K562 (cell line): ENCODE data around the gene SPTLC2. TPM values are rescaled to one million over a fixed set of nuclear protein-coding genes. Genes with fewer than 3 reads are reported as not detected.

Experiments used
- ATAC-seq: fragments of 200-7000 bp; cut with Tn5 transposase; 3 replicates; pipeline ENCODE4 v1.9.1; 2020; ENCODE audit warnings: moderate library complexity
- BruUV-seq: library from RNA; stranded (reverse); fragments of 400-500 nt; replicated peaks from 2 replicates; lab custom pipeline; 2021; lab: Mats Ljungman, UMichigan
- CTCF ChIA-PET: fragments of 300-600 bp; formaldehyde crosslinking; extraction: SDS; loops from one replicate; lab custom pipeline; 2021; ENCODE audit warnings: low intra/inter-chr PET ratio; lab: Yijun Ruan, JAX
- POLR2A ChIA-PET: fragments of 300-600, 350-650 bp; sonication (Branson Sonifier 250); formaldehyde crosslinking; extraction: SDS; loops from one replicate; lab custom pipeline; 2021; ENCODE audit warnings: antibody characterized with exemption, inconsistent platforms; lab: Yijun Ruan, JAX
- DNase-seq, 4 experiments: peaks; one replicate each; pipeline versions ENCODE4 v3.0.0 to v3.0.0-alpha.2; 2011 to 2018; ENCODE audit warnings: low spot score in 3 of 4, mixed read lengths in 3 of 4; ENCODE audit errors: extremely low read depth in 1 of 4
- FAIRE-seq: peaks from 2 replicates; lab custom pipeline; 2011; peaks lifted over from hg19 to GRCh38; lab: Jason Lieb, UNC
- H2AFZ ChIP-seq: 2 replicates; pipeline ENCODE4 v1.6.0; 2011; ENCODE audit warnings: low read depth, low read length, control low read depth, inconsistent platforms
- H3K27ac ChIP-seq: fragments of 200-600 bp; 3 replicates; pipeline ENCODE4 v1.8.0; 2011; ENCODE audit warnings: low read depth, mild to moderate bottlenecking, control low read depth, inconsistent platforms, low read length, moderate library complexity, mixed read lengths; ENCODE audit errors: extremely low read depth
- H3K27me3 ChIP-seq, 2 experiments: fragments of 300-600 bp in 1 of 2; 2 replicates in 1 of 2; 3 replicates in 1 of 2; pipeline versions ENCODE4 v1.6.0 to v1.8.0; 2011; ENCODE audit warnings: inconsistent platforms in 2 of 2, low read length in 2 of 2, mild to moderate bottlenecking in 1 of 2, mixed read lengths in 1 of 2, moderate library complexity in 1 of 2; ENCODE audit not compliant: control insufficient read depth in 2 of 2, insufficient read depth in 2 of 2
- H3K36me3 ChIP-seq: fragments of 300-600 bp; 3 replicates; pipeline ENCODE4 v1.8.0; 2011; ENCODE audit warnings: mild to moderate bottlenecking, low read length, inconsistent platforms; ENCODE audit not compliant: control insufficient read depth, insufficient read depth
- H3K4me1 ChIP-seq, 2 experiments: fragments of 200-600 bp in 1 of 2; replicated peaks in 1 of 2; 2 replicates in 1 of 2; 3 replicates in 1 of 2; pipeline versions ENCODE4 v1.5.1 to v1.8.0; 2011; ENCODE audit warnings: inconsistent platforms in 2 of 2, low read length in 2 of 2, mild to moderate bottlenecking in 1 of 2, mixed read lengths in 1 of 2, moderate library complexity in 1 of 2; ENCODE audit not compliant: control insufficient read depth in 2 of 2, insufficient read depth in 2 of 2
- H3K4me2 ChIP-seq: 2 replicates; pipeline ENCODE4 v1.6.1; 2011; ENCODE audit warnings: low read length, control low read depth, inconsistent platforms, mixed read lengths; ENCODE audit not compliant: insufficient read depth
- H3K4me3 ChIP-seq: fragments of 200-600 bp; sonication (generic), shearing (Covaris generic); 2 replicates; pipeline ENCODE4 v1.5.1; 2016; ENCODE audit warnings: control low read depth, inconsistent platforms
- H3K79me2 ChIP-seq: fragments of 200-600 bp; 3 replicates; pipeline ENCODE4 v1.8.0; 2011; ENCODE audit warnings: low read length, inconsistent platforms; ENCODE audit not compliant: control insufficient read depth, insufficient read depth
- H3K9ac ChIP-seq, 2 experiments: 2 replicates each; pipeline versions ENCODE4 v1.6.0 to v1.6.1; 2011; ENCODE audit warnings: low read depth in 2 of 2, low read length in 2 of 2, control low read depth in 1 of 2, inconsistent platforms in 1 of 2, mild to moderate bottlenecking in 1 of 2, mixed read lengths in 1 of 2; ENCODE audit not compliant: insufficient read depth in 1 of 2
- H3K9me1 ChIP-seq: one replicate; pipeline ENCODE4 v1.6.0; 2011; ENCODE audit warnings: inconsistent platforms, mild to moderate bottlenecking, low read length, moderate library complexity; ENCODE audit not compliant: control insufficient read depth, insufficient read depth
- H3K9me3 ChIP-seq: replicated peaks from 2 replicates; pipeline ENCODE4 v1.5.1; 2011; ENCODE audit warnings: low read depth, low read length, inconsistent platforms; ENCODE audit not compliant: control insufficient read depth, insufficient read depth
- H4K20me1 ChIP-seq: replicated peaks from 2 replicates; pipeline ENCODE4 v1.6.1; 2011; ENCODE audit warnings: low read length, inconsistent platforms, mixed read lengths; ENCODE audit not compliant: control insufficient read depth, insufficient read depth
- ARID1B ChIP-seq: fragments of 450-650 bp; IDR thresholded peaks from 2 replicates; pipeline ENCODE4 v1.6.1; 2016; ENCODE audit warnings: antibody characterized with exemption, mild to moderate bottlenecking, inconsistent platforms
- CAMTA2 ChIP-seq: fragments of 250-450 bp; sonication (Bioruptor Pico); conservative IDR thresholded peaks from 2 replicates; pipeline ENCODE4 v1.5.1; 2022
- ESRRA ChIP-seq: fragments of 450-650 bp; IDR thresholded peaks from 2 replicates; pipeline ENCODE4 v1.6.1; 2014; ENCODE audit warnings: low read depth, mild to moderate bottlenecking, moderate library complexity, borderline replicate concordance
- FOXP4 ChIP-seq: sonication (generic); formaldehyde crosslinking; IDR thresholded peaks from 2 replicates; pipeline ENCODE4 v1.8.0; 2022; ENCODE audit warnings: mild to moderate bottlenecking, missing genetic modification reagents, borderline replicate concordance
- HDAC6 ChIP-seq: IDR thresholded peaks from 2 replicates; pipeline ENCODE4 v1.6.1; 2012; ENCODE audit warnings: low read depth, mild to moderate bottlenecking, control low read depth, inconsistent platforms, low read length, moderate library complexity
- HDGF ChIP-seq: fragments of 450-650 bp; IDR thresholded peaks from 2 replicates; pipeline ENCODE4 v1.6.1; 2016
- KDM2B ChIP-seq: fragments of 250-450 bp; sonication (Bioruptor Pico); IDR thresholded peaks from 2 replicates; pipeline ENCODE4 v1.8.0; 2021; ENCODE audit warnings: mild to moderate bottlenecking, moderate library complexity
- MAFG ChIP-seq: fragments of 450-650 bp; conservative IDR thresholded peaks from 2 replicates; pipeline ENCODE4 v1.6.1; 2016; ENCODE audit warnings: missing genetic modification characterization, missing compliant biosample characterization
- NCOA6 ChIP-seq: fragments of 450-650 bp; IDR thresholded peaks from 2 replicates; pipeline ENCODE4 v1.6.1; 2017; ENCODE audit warnings: mild to moderate bottlenecking
- NONO ChIP-seq, 2 experiments: fragments of 200-400 bp in 1 of 2; fragments of 450-650 bp in 1 of 2; formaldehyde crosslinking in 1 of 2; IDR thresholded peaks; 2 replicates each; pipeline ENCODE4 v1.6.1; 2017; ENCODE audit warnings: low read depth in 2 of 2, mild to moderate bottlenecking in 2 of 2, moderate library complexity in 2 of 2, low read length in 1 of 2
- POLR2G ChIP-seq: fragments of 200-400 bp; formaldehyde crosslinking; IDR thresholded peaks from 2 replicates; pipeline ENCODE4 v1.6.1; 2017; ENCODE audit warnings: low read depth, mild to moderate bottlenecking, antibody characterized with exemption, low read length, moderate library complexity
- PTRF ChIP-seq: fragments of 450-650 bp; IDR thresholded peaks from 2 replicates; pipeline ENCODE4 v1.6.1; 2016; ENCODE audit warnings: mild to moderate bottlenecking, missing genetic modification characterization, missing compliant biosample characterization
- ZNF316 ChIP-seq: fragments of 450-650 bp; IDR thresholded peaks from 2 replicates; pipeline ENCODE4 v1.6.1; 2016
- WGBS: fragments of 100-300 bp; shearing (Covaris generic); methylation state at CpG from one replicate; pipeline ENCODE4 v1.1.6; 2016; ENCODE audit warnings: low coverage, mixed read lengths; ENCODE audit not compliant: insufficient coverage; ENCODE audit errors: missing lambda C conversion rate; 5-methylcytosine and 5-hydroxymethylcytosine counted together
- in situ Hi-C: fragments of 300-500 bp; cut with MboI; formaldehyde crosslinking; loops from 4 replicates; pipeline ENCODE4 v1.15.0; 2018; ENCODE audit warnings: inconsistent platforms, mixed read lengths
- intact Hi-C: fragments of 100-400 bp; cut with micrococcal nuclease; formaldehyde crosslinking; loops from 2 replicates; pipeline ENCODE4 v1.14.2; 2022
- polyA plus RNA-seq, 8 experiments: library from polyadenylated mRNA; depleted of rRNA in 4 of 8; stranded (reverse) in 5 of 8; unstranded in 3 of 8; fragments of >200 nt; fragmentation: Nextera tagmentation in 2 of 8; fragmentation: Illumina TruSeq in 1 of 8; extraction: Ambion mirVana in 2 of 8; extraction: Trizol in 1 of 8; gene quantifications; 2 replicates each; pipeline versions ENCODE4 v1.2.1 to v1.2.3, GENCODE V29; 2011 to 2014; ENCODE audit warnings: inconsistent platforms in 1 of 8, missing spikeins in 1 of 8
- total RNA-seq, 7 experiments: library from RNA; depleted of rRNA in 6 of 7; stranded (reverse); fragments of >200 nt in 6 of 7; fragmentation: Illumina TruSeq in 2 of 7; extraction: Trizol in 2 of 7; gene quantifications; 2 replicates each; pipeline versions ENCODE4 v1.2.1 to v1.2.3, GENCODE V29; 2011 to 2021; ENCODE audit warnings: low replicate concordance in 1 of 7
- TF ChIP-seq, protein P1 (sequence below): IDR thresholded peaks from 3 replicates; pipeline ENCODE4 v1.6.1; 2011; ENCODE audit warnings: borderline replicate concordance, mild to moderate bottlenecking, moderate library complexity; ENCODE audit not compliant: insufficient read length; ENCODE audit errors: extremely low read depth

Gene SPTLC2
- total and polyA plus RNA-seq, 9 of the 15 experiments (the other 6 are each of a cell fraction or from before 2014, with no cell fraction given): 4.5 to 30.4 (median 14.0) TPM

GRCh38 chr14:77615361-77616132 is 890 bp downstream of the SPTLC2 start (continued):
- TF ChIP-seq, protein P1, sequence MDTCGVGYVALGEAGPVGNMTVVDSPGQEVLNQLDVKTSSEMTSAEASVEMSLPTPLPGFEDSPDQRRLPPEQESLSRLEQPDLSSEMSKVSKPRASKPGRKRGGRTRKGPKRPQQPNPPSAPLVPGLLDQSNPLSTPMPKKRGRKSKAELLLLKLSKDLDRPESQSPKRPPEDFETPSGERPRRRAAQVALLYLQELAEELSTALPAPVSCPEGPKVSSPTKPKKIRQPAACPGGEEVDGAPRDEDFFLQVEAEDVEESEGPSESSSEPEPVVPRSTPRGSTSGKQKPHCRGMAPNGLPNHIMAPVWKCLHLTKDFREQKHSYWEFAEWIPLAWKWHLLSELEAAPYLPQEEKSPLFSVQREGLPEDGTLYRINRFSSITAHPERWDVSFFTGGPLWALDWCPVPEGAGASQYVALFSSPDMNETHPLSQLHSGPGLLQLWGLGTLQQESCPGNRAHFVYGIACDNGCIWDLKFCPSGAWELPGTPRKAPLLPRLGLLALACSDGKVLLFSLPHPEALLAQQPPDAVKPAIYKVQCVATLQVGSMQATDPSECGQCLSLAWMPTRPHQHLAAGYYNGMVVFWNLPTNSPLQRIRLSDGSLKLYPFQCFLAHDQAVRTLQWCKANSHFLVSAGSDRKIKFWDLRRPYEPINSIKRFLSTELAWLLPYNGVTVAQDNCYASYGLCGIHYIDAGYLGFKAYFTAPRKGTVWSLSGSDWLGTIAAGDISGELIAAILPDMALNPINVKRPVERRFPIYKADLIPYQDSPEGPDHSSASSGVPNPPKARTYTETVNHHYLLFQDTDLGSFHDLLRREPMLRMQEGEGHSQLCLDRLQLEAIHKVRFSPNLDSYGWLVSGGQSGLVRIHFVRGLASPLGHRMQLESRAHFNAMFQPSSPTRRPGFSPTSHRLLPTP: no peak
- TF ChIP-seq CAMTA2 (CRISPR knock-in tag) (no peak), ARID1B (peak; percentile 17; the same call in 1 of the 2 replicates), MAFG (tag) (peak; percentile 42; the same call in 1 of the 2 replicates), NCOA6 (no peak)

- Histone ChIP-seq H3K36me3 (peaks cover 10% of the 10 kb centered on the region; the same call in 1 of the 3 replicates), H3K4me1 (peaks cover 9 to 18% of the 10 kb centered on the region in 2 experiments; a peak in 4 of 5 replicates), H3K9ac (peak overlapping the region in 1 of 2 experiments; percentile 5; a peak in 1 of 4 replicates), H3K79me2 (peaks cover 79% of the 10 kb centered on the region), H3K27me3 (no peaks in the 10 kb centered on the region), H2AFZ (no peak overlapping the region), H4K20me1 (no peaks in the 10 kb centered on the region; the same call in 1 of the 2 replicates), H3K4me2 (peak overlapping the region; percentile 13; the same call in 1 of the 2 replicates), H3K4me3 (no peak overlapping the region), H3K27ac (no peak overlapping the region; the same call in 2 of the 3 replicates), H3K9me3 (no peaks in the 10 kb centered on the region), H3K9me1 (no peaks in the 10 kb centered on the region)
- WGBS: 0% methylated on average over 1 of the region's 1 CpG
- ChIA-PET POLR2A (interaction anchor here (0.7 kb wide), 1 partner anchor 185 kb away, joined by 3 read pairs; no protein-coding TSS in a partner anchor), CTCF (no interaction called here)
- no peak for DNase-seq
- no TSS peak for BruUV-seq
- no peak for FAIRE-seq
- intact Hi-C loops (no loop called here), in situ Hi-C loops (no loop called here)
- no peak for ATAC-seq
- TF ChIP-seq HDGF: no peak
- TF ChIP-seq ESRRA: no peak
- no peak for TF ChIP-seq KDM2B (CRISPR knock-in tag)
- TF ChIP-seq NONO (IDR thresholded peaks at IDR 0.05; ENCODE audit: low read depth in 2 of 2, low read length in 1 of 2): no peak
- TF ChIP-seq POLR2G: no peak
- no peak for TF ChIP-seq FOXP4 (CRISPR knock-in tag)
- no peak for TF ChIP-seq ZNF316
- TF ChIP-seq PTRF: no peak
- no peak for TF ChIP-seq HDAC6
Measured at GRCh38 chr14:77613201-77613600, 3.2 kb downstream of the SPTLC2 start.
